NCI-H345 treated with DMSO at 0.1 percent for 48 hours (cell line): ENCODE data around the gene NUP210L.
"Not testable (repeated sequence)": the region's sequence is repeated elsewhere in the genome, so short reads cannot be mapped to it uniquely, and the experiment has no call there.

Source experiments
- DNase-seq: peaks from one replicate; lab custom pipeline; 2025; ENCODE audit not compliant: unreplicated experiment; lab: John Stamatoyannopoulos, UW

Gene NUP210L

GRCh38 chr1:154170547-154171222, 15.8 kb upstream of the NUP210L start:
- DNase-seq: no peak

- DNase-seq: no peak
Measured at GRCh38 chr1:154167461-154167860, 12.6 kb upstream of the NUP210L start.

GRCh38 chr1:154166207-154166606, 11.3 kb upstream of the NUP210L start:
- no peak for DNase-seq

- DNase-seq: no peak
Measured at GRCh38 chr1:154159554-154159953, 4.7 kb upstream of the NUP210L start.

- no peak for DNase-seq
Measured at GRCh38 chr1:154158307-154159125, 3.6 kb upstream of the NUP210L start.

GRCh38 chr1:154157520-154158306, 2.8 kb upstream of the NUP210L start:
- no peak for DNase-seq

GRCh38 chr1:154155251-154155650, 378 bp upstream of the NUP210L start:
- no peak for DNase-seq

GRCh38 chr1:154154053-154154452, 820 bp downstream of the NUP210L start:
- DNase-seq: no peak

- no peak for DNase-seq
Measured at GRCh38 chr1:154151311-154151710, 3.6 kb downstream of the NUP210L start.

- no peak for DNase-seq
Measured at GRCh38 chr1:154148807-154149206, 6.1 kb downstream of the NUP210L start.

GRCh38 chr1:154147505-154147904, 7.4 kb downstream of the NUP210L start:
- DNase-seq: not testable (repeated sequence)

GRCh38 chr1:154145986-154146385, 8.9 kb downstream of the NUP210L start:
- DNase-seq: no peak

- DNase-seq: no peak
Measured at GRCh38 chr1:154142358-154142757, 12.5 kb downstream of the NUP210L start.

- DNase-seq: no peak
Measured at GRCh38 chr1:154141240-154141639, 13.6 kb downstream of the NUP210L start.

- no peak for DNase-seq
Measured at GRCh38 chr1:154137888-154138287, 17.0 kb downstream of the NUP210L start.

GRCh38 chr1:154133256-154133655, 21.6 kb downstream of the NUP210L start:
- no peak for DNase-seq

- DNase-seq: no peak
Measured at GRCh38 chr1:154129391-154129970, 25.4 kb downstream of the NUP210L start.

- DNase-seq: not testable (repeated sequence)
Measured at GRCh38 chr1:154123205-154123604, 31.7 kb downstream of the NUP210L start.

GRCh38 chr1:154117642-154118041, 37.2 kb downstream of the NUP210L start:
- DNase-seq: no peak

GRCh38 chr1:154115180-154115579, 39.7 kb downstream of the NUP210L start:
- no peak for DNase-seq

GRCh38 chr1:154104433-154105082, 50.3 kb downstream of the NUP210L start:
- DNase-seq: no peak
